ENCODE results near the gene TUG1.

TUG1 gene

DNA sequence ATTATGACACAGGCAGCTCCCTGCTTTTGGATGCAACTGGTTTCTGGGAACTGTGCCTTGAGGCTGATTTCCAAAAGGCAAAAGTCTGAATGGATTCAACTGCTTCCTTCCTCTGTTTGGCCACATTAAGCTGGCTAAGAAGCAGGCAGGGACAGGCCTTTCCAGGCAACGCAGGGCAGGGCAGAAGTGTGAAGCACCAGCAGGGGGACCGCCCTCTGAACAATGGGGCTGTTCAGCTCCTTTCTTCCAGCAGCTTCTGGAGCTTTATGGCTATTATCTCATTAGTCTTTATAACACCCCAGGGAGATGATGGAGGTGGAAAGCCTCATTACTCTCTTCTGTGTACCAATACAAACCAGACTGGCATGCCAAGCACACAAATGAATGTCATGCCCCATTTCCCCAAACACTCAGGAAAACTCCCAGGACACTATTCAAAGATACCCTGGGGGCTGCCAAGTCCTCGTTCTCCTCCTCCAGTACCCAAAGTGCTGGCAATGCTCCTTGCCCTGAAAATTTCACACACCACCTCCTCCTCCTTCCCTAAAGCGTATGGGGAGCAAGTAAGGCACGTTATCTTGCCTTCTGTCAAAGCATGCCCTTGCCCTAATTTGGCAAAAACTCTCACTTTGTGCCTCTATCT is 21.8 kb upstream of the TUG1 start:
- no peak for DNase-seq (ENCODE audit: low read depth)
- TF ChIP-seq, protein P1, sequence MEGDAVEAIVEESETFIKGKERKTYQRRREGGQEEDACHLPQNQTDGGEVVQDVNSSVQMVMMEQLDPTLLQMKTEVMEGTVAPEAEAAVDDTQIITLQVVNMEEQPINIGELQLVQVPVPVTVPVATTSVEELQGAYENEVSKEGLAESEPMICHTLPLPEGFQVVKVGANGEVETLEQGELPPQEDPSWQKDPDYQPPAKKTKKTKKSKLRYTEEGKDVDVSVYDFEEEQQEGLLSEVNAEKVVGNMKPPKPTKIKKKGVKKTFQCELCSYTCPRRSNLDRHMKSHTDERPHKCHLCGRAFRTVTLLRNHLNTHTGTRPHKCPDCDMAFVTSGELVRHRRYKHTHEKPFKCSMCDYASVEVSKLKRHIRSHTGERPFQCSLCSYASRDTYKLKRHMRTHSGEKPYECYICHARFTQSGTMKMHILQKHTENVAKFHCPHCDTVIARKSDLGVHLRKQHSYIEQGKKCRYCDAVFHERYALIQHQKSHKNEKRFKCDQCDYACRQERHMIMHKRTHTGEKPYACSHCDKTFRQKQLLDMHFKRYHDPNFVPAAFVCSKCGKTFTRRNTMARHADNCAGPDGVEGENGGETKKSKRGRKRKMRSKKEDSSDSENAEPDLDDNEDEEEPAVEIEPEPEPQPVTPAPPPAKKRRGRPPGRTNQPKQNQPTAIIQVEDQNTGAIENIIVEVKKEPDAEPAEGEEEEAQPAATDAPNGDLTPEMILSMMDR (conservative IDR thresholded peaks at IDR 0.05; ENCODE audit: low read depth, low read length): peak; percentile 27
- H3K4me3 ChIP-seq (ENCODE audit: low read depth, low read length): no peak overlapping the region

GRCh38 chr22:30947816-30948454 is 21.1 kb upstream of the TUG1 start:
- no peak overlapping the region for H3K4me3 ChIP-seq (ENCODE audit: low read depth, low read length)
- TF ChIP-seq, protein P1 (conservative IDR thresholded peaks at IDR 0.05; ENCODE audit: low read depth, low read length): peak; percentile 68
- peak; percentile 85 for DNase-seq (ENCODE audit: low read depth)

DNA sequence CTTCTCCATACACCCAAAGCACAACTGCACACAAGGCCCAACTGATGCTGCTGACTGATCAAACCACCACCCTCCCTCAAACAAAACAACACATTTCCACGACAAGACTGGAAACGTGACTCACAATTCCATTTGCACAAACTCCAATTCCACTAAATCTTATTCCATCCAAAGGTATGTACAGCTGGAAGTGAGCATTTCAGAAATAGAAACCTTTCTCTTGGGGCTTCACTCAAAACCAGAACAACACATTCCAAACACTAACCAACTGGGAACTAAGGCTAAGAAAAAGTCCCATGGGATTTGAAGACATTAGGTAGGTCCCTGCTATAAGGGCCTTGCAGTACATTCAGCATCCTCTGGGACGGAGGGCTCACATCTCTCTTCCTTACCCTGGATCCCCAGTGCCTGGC is 20.1 kb upstream of the TUG1 start:
- DNase-seq (ENCODE audit: low read depth): no peak
- no peak overlapping the region for H3K4me3 ChIP-seq (ENCODE audit: low read depth, low read length)
- TF ChIP-seq, protein P1 (conservative IDR thresholded peaks at IDR 0.05; ENCODE audit: low read depth, low read length): no peak

DNA sequence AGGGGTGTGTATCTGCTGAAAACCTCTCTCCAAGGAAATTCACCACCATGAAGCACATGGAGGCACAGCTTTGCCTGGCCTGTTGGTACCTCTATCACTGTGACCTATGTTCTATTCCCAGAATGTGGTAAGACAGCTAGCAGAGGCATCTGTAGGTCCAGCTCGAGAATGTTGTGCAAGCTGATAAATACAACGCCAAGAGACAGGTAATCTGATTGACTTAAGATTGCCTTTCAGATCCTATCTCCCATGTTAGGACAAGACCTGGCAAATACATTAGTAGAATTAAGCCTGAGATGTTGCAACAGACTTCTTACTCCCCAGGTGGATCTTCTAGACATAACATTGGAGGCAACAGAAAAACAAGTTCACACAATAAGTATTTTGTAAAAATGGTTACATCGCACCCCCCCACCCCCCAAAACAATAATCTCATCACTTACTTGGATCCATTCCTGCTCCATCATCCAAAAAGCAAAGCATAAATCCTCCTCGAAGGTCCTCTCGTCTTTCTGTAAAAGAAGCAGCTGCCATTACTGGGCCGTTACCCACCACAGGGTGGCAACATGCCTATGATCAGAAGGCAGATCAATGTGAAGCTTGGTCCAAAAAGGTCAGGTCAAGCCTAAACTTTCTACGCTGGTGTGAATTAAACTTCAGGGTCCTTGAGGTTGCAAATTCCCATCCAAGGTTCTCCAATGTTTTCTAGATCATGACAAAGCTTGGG is 19.0 kb upstream of the TUG1 start:
- DNase-seq (ENCODE audit: low read depth): no peak
- TF ChIP-seq, protein P1 (conservative IDR thresholded peaks at IDR 0.05; ENCODE audit: low read depth, low read length): peak; percentile 29
- H3K4me3 ChIP-seq (ENCODE audit: low read depth, low read length): no peak overlapping the region

GRCh38 chr22:30953206-30953605 is 15.9 kb upstream of the TUG1 start:
- no peak for DNase-seq (ENCODE audit: low read depth)
- no peak overlapping the region for H3K4me3 ChIP-seq (ENCODE audit: low read depth, low read length)
- TF ChIP-seq, protein P1 (conservative IDR thresholded peaks at IDR 0.05; ENCODE audit: low read depth, low read length): no peak

GRCh38 chr22:30955153-30955552 is 13.9 kb upstream of the TUG1 start:
- DNase-seq (ENCODE audit: low read depth): no peak
- TF ChIP-seq, protein P1 (conservative IDR thresholded peaks at IDR 0.05; ENCODE audit: low read depth, low read length): no peak
- no peak overlapping the region for H3K4me3 ChIP-seq (ENCODE audit: low read depth, low read length)

Measured in choroid plexus epithelial cell (primary cell).